Iris pigment epithelial cell (primary cell): ENCODE results near the gene NMUR1.
"Not testable (repeated sequence)": the region's sequence is repeated elsewhere in the genome, so short reads cannot be mapped to it uniquely, and the experiment has no call there.

ENCODE experiments used
- DNase-seq: peaks from one replicate; pipeline ENCODE4 v3.0.0-alpha.2; 2011; ENCODE audit warnings: low read depth

Gene NMUR1

GRCh38 chr2:231530099-231531011 is at the start of gene NMUR1:
NMUR1 (minus strand) TSS chr2:231530445; CDS start chr2:231530361, 84 bp downstream.
- no peak for DNase-seq

GRCh38 chr2:231579560-231579959 is 49.3 kb upstream of the NMUR1 start:
- DNase-seq, result no peak

DNA sequence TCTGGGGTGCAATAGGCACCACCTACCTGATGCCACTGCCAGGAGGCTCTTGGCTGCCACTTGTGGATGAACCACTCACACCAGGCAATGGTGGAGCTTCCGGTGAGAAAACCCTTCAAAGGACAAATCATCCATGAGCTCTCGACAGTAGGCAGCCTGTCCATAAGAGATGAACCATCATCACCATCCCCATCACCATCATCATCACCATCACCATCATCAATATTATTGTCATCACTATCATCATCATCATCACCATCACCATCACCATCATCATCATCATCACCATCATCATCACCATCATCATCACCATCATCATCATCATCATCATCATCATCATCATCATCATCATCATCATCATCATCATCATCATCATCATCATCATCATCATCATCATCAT is 48.4 kb upstream of the NMUR1 start:
- not testable (repeated sequence) for DNase-seq

GRCh38 chr2:231576465-231576864 is 46.2 kb upstream of the NMUR1 start:
- no peak for DNase-seq

GRCh38 chr2:231575612-231576256 is 45.5 kb upstream of the NMUR1 start:
- no peak for DNase-seq

DNA sequence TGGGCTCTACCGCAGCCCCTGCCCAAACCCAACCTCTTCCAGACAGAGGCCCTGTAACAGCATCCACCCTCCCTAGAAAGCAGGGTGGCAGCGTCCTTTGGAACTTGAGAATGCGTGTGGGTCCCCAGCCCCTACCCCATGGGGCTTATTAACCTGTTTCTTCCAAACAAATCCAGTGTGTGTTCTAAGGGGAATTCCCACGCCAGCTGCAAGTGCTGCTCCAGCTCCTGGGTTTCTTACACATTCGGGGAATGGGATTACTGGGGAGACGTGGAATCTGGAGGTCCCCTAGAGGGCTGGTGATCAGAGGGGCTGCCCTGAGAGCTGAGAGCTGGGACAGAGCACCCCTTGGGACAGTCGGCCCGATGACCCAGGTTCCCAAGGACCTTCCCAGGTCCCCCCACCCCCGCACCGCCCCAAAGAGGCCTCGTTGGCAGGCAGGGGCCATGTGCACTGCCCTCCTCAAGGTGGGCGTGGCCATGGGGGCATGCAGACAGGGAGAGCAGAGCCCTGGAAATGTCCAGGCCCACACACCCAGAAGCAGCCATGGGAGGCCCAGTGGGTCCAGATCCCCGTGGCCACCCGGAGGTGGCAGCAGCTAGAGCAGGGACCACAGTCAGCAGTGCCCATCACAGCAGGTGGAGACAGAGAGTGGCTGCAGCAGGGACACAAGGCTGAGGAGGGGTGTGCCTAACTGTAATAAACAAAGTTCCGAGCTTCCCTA is 43.6 kb upstream of the NMUR1 start:
- DNase-seq, result no peak

- DNase-seq, result no peak
These were observed 42.9 kb upstream of the NMUR1 start for GRCh38 chr2:231573096-231573495.

DNA sequence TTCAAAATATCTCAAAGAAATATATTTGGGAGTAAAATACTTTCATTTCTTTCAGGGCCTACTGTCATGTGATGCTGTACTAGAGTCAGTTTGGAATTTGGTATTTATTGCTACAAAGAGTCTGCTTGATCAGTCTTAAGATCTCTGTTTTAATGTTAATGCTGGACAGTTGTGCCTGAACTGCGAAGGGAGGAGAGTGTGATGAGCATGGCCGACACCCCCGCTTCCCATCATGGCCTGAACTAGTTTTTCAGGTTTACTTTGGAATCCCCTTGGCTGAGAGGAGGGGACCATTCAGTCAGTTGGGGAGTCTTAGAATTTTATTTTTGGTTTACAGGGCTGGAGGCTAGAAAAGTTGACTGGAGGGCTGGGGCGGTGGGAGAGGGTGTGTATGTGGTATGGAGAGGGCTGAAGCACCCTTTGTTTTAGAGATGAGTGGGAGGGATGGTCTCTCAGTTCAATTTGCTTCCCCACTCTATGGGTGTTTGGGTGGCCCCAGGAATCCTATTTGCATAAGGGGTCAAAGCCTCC is 41.5 kb upstream of the NMUR1 start:
- DNase-seq, result no peak

- DNase-seq, result not testable (repeated sequence)
These were observed 40.7 kb upstream of the NMUR1 start for GRCh38 chr2:231570915-231571314.

GRCh38 chr2:231568785-231569435 is 38.7 kb upstream of the NMUR1 start:
- no peak for DNase-seq

- no peak for DNase-seq
These were observed 38.0 kb upstream of the NMUR1 start for GRCh38 chr2:231568098-231568784.

DNA sequence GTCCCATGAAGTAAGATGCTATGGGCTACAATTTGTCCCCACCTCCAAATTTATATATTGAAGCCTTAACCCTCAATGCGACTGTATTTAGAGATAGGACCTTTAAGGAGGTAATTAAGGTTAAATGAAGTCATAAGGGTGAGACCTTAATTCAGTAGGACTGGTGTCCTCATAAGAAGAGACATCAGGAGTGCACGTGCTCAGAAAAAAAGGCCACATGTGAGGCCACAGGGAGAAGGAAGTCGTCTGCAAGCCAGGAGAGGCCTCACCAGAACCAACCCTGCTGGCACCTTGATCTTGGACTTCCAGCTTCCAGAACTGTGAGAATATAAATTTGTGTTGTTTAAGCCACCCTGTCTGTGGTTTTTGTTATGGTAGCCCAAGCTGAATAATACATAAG is 36.9 kb upstream of the NMUR1 start:
- no peak for DNase-seq

GRCh38 chr2:231565887-231566594 is 35.8 kb upstream of the NMUR1 start:
- DNase-seq, result no peak

GRCh38 chr2:231563378-231563961 is 33.2 kb upstream of the NMUR1 start:
- peak; percentile 65 for DNase-seq

- DNase-seq, result peak; percentile 78
These were observed 27.4 kb upstream of the NMUR1 start for GRCh38 chr2:231557571-231558217.

DNA sequence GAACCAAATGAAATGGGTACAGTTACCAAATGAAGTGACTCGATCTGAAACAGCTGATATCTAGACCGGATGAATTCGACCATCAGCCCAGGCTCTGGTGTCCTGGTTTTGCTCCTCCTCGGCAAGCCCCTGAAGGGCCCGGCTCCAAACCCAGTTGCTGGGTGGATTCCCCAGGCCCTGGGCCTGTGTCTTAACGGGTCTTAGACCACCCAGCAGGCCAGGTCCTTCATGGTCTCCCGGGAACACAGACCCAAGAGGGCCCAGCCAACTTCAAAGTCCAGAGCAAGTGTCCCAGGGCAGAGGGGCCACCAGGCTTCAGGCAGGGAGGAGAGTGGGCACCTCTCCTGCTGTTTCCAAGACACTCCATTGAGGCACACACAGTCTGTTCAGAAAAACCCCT is 26.7 kb upstream of the NMUR1 start:
- DNase-seq, result no peak

DNA sequence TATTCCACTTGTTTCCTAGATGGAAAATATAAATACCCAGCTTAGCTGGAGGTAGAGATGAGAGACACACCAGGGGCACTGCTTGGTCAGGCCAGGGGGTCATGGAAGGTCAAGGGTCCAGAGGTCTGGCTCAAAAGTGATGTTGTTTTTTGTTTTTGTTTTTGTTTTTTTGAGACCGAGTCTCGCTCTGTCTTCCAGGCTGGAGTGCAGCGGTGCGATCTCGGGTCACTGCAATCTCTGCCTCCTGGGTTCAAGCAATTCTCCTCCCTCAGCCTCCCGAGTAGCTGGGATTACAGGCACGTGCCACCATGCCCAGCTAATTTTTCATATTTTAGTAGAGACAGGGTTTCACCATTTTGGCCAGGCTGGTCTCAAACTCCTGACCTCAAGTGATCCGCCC is 26.3 kb upstream of the NMUR1 start:
- not testable (repeated sequence) for DNase-seq

DNA sequence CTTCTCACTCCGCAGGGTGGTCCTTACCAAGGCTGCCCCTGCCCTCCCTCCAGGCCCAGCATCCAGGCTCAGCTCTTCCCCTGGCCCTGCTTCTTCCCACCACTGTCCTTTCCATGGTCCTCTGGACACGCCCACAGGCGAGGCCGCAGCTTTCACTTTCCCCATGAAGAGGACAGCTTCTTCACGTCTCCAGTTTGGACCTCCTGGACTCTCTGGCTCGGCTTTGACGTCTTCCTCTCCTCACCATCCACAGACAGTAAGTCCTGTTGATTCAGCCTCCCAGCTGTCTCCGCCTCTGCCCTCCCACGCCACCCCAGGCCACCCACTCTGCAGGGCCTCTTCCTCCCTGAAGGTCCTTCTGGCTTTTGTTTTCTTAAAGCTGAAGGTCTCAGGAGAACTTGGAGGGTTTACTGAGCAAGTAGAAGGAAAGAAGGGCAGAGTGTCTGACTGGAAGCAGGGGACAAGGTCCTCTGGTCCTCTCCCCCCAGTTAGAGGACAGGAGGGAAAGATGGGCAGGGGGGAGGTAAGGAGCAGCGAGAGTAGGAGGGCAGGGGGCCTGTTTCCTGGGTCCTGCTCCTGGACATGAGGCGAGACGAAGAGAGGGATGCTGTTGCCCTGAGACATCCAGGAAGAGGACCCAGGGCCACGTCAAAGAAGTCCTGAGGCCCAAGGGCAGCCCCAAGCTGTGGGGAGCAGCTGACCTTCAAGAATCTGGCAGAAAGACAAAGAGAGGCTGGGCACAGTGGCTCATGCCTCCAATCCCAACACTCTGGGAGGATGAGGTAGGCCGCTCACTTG is 24.7 kb upstream of the NMUR1 start:
- peak; percentile 74 for DNase-seq

DNA sequence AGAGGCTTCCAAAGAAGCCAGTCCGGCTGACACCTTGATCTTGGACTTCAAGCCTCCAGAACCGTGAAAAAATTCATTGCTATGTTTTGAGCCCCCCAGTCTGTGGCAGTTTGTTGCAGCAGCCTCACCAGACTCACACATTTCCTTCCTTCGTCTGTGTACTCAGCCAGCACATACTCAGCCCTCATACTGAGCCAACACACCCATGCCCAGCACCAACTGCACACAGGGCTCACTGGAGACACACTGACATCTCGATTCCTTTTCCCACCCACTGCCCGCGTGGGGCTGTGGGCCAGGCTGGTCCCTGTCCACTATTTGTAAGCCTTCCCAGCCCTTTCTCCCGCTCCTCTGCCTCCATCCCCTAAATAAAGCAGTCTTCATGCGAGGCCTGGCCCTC is 24.1 kb upstream of the NMUR1 start:
- DNase-seq, result no peak
